DOHH2 (cell line): Measurements from ENCODE around the gene PCDH7.

Source experiments
- H3F3A ChIP-seq: fragments of 200-600 bp; sonication (generic), shearing (Covaris generic); 2 replicates; pipeline ENCODE4 v1.6.0; 2016; ENCODE audit warnings: antibody characterized with exemption, mild to moderate bottlenecking; ENCODE audit not compliant: control insufficient read depth, insufficient read depth
- H3K27ac ChIP-seq: fragments of 200-600 bp; sonication (generic); 2 replicates; pipeline ENCODE4 v1.5.1; 2014; ENCODE audit warnings: low read depth, mild to moderate bottlenecking, low read length, moderate library complexity
- H3K27me3 ChIP-seq: fragments of 200-600 bp; sonication (generic); 2 replicates; pipeline ENCODE4 v1.6.1; 2014; ENCODE audit warnings: mild to moderate bottlenecking, low read length, mixed read lengths; ENCODE audit not compliant: control insufficient read depth
- H3K36me3 ChIP-seq: fragments of 200-600 bp; sonication (generic); 2 replicates; pipeline ENCODE4 v1.6.1; 2014; ENCODE audit warnings: mild to moderate bottlenecking, low read length, moderate library complexity, mixed read lengths; ENCODE audit not compliant: control insufficient read depth
- H3K4me1 ChIP-seq: fragments of 200-600 bp; sonication (generic); 2 replicates; pipeline ENCODE4 v1.6.1; 2014; ENCODE audit warnings: mild to moderate bottlenecking, low read length, mixed read lengths; ENCODE audit not compliant: control insufficient read depth
- H3K4me2 ChIP-seq: fragments of 200-600 bp; sonication (generic); 2 replicates; pipeline ENCODE4 v1.6.0; 2014; ENCODE audit warnings: mild to moderate bottlenecking, low read length, moderate library complexity
- H3K4me3 ChIP-seq: fragments of 200-600 bp; sonication (generic); 2 replicates; pipeline ENCODE4 v1.5.1; 2014; ENCODE audit warnings: mild to moderate bottlenecking, low read length, mixed read lengths
- H3K79me2 ChIP-seq: fragments of 200-600 bp; sonication (generic); 2 replicates; pipeline ENCODE4 v1.6.1; 2014; ENCODE audit warnings: mild to moderate bottlenecking, low read length, mixed read lengths; ENCODE audit not compliant: control insufficient read depth
- H3K9me2 ChIP-seq: fragments of 200-600 bp; sonication (generic); replicated peaks from 2 replicates; pipeline ENCODE4 v1.6.1; 2014; ENCODE audit warnings: mild to moderate bottlenecking, low read length, mixed read lengths; ENCODE audit not compliant: control insufficient read depth
- H3K9me3 ChIP-seq: fragments of 200-600 bp; sonication (generic); 2 replicates; pipeline ENCODE4 v1.6.1; 2014; ENCODE audit warnings: antibody characterized with exemption, low read length, mixed read lengths; ENCODE audit not compliant: control insufficient read depth, insufficient read depth
- H4K20me1 ChIP-seq: fragments of 200-600 bp; sonication (generic); 2 replicates; pipeline ENCODE4 v1.6.0; 2014; ENCODE audit warnings: low read depth, mild to moderate bottlenecking, antibody characterized with exemption, low read length, moderate library complexity; ENCODE audit not compliant: control insufficient read depth, insufficient read depth
- EZH2phosphoT487 ChIP-seq: fragments of 200-600 bp; sonication (generic); IDR thresholded peaks from 2 replicates; pipeline ENCODE4 v1.6.1; 2017; ENCODE audit warnings: borderline replicate concordance, mild to moderate bottlenecking, antibody characterized with exemption, low read length, moderate library complexity, mixed read lengths
- TF ChIP-seq, protein P1 (sequence below): fragments of 200-600 bp; sonication (generic); IDR thresholded peaks from one replicate; pipeline ENCODE4 v1.5.1; 2014; ENCODE audit warnings: antibody characterized with exemption, mild to moderate bottlenecking, low read depth, low read length; ENCODE audit not compliant: poor library complexity, severe bottlenecking

Gene PCDH7

DNA sequence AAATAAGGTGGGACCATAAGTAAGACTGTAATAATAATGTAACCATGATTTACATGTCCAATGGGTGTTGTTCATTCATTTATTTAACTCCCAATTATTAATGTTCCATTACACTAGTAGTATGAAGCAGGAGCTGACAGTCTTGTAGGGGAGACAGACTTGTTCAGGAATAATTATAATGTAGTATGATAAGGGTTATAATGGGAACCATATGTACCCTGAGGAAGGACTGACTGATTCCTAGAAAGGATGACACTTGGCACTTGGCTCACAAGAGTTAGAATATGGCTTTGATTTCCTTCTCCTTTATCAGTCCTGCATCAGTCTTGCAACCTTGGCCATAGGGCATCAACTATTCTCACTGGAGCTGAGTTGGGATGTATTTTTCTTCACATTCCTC lies 24.2 kb downstream of the PCDH7 start:
- Histone ChIP-seq H3K9me3 (no peaks in the 10 kb centered on the region), H3K27me3 (no peaks in the 10 kb centered on the region), H3K36me3 (no peaks in the 10 kb centered on the region), H3K4me2 (no peak overlapping the region), H3K79me2 (no peaks in the 10 kb centered on the region), H3F3A (no peaks in the 10 kb centered on the region), H3K4me1 (0 out of 2 replicates have a peak, but pooled peaks cover 5% of the 10 kb centered on the region), H3K9me2 (no peaks in the 10 kb centered on the region), H3K4me3 (no peak overlapping the region), H3K27ac (no peak overlapping the region), H4K20me1 (no peaks in the 10 kb centered on the region)
- TF ChIP-seq EZH2phosphoT487, result no peak
- TF ChIP-seq, protein P1, sequence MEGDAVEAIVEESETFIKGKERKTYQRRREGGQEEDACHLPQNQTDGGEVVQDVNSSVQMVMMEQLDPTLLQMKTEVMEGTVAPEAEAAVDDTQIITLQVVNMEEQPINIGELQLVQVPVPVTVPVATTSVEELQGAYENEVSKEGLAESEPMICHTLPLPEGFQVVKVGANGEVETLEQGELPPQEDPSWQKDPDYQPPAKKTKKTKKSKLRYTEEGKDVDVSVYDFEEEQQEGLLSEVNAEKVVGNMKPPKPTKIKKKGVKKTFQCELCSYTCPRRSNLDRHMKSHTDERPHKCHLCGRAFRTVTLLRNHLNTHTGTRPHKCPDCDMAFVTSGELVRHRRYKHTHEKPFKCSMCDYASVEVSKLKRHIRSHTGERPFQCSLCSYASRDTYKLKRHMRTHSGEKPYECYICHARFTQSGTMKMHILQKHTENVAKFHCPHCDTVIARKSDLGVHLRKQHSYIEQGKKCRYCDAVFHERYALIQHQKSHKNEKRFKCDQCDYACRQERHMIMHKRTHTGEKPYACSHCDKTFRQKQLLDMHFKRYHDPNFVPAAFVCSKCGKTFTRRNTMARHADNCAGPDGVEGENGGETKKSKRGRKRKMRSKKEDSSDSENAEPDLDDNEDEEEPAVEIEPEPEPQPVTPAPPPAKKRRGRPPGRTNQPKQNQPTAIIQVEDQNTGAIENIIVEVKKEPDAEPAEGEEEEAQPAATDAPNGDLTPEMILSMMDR, result no peak

DNA sequence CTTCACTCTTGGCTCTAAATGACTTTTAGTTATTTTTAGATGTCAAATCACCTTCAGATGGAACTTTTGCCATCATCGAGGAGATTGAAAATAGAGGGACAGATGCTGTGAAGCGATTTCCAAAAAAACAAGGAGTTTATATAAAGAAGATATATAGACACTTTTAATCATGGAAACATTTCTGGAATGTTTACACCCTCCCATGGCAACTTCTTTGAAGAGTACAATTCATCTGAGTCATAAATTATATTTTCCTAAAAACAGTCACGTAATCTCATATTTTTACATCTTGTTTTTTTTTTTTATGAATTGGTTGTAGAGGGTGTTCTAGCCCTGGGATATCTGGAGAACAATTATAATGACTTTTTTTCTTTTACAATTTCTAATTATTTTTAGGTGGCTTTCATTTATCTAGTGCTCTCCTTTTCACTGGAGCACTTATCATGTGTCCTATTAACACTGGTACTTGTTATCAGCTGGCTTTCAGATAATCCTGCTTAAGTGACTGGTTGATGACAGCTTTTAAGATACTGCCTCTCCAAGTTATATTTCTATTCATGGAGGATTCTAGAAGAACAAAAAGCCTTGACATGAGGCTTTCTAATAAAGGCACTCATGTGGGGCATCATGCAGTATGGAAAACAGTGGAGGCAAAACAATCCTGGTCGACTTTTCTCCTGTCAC lies 24.9 kb downstream of the PCDH7 start:
- Histone ChIP-seq H3K27me3 (no peaks in the 10 kb centered on the region), H3K27ac (no peak overlapping the region), H4K20me1 (no peaks in the 10 kb centered on the region), H3K9me3 (no peaks in the 10 kb centered on the region), H3F3A (no peaks in the 10 kb centered on the region), H3K4me1 (0 out of 2 replicates have a peak, but pooled peaks cover 5% of the 10 kb centered on the region), H3K4me2 (no peak overlapping the region), H3K79me2 (no peaks in the 10 kb centered on the region), H3K36me3 (no peaks in the 10 kb centered on the region), H3K9me2 (no peaks in the 10 kb centered on the region), H3K4me3 (no peak overlapping the region)
- TF ChIP-seq, protein P1, result no peak
- TF ChIP-seq EZH2phosphoT487, result no peak

DNA sequence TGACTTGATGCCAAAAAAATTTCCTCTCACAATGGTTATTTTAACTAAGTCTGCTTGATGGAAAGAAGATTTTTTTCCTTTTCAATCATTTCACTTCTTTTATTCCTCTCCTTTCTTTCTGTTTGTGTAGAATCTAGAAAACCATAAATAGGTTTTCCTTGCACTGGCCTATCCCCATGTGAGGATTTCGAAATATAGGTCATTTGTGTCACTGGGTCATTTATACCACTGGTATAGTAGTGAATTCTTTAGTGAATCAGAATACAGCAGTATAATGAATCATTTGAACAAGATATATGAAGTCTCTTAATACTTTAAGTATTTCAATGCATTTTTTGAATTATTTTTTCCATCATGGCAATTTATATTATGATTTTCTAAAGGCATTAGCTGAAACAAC lies 26.6 kb downstream of the PCDH7 start:
- Histone ChIP-seq H3K9me3 (no peaks in the 10 kb centered on the region), H3K4me1 (0 out of 2 replicates have a peak, but pooled peaks cover 1% of the 10 kb centered on the region), H3K27me3 (no peaks in the 10 kb centered on the region), H3K9me2 (no peaks in the 10 kb centered on the region), H3K4me2 (no peak overlapping the region), H3K79me2 (no peaks in the 10 kb centered on the region), H3K36me3 (no peaks in the 10 kb centered on the region), H3K4me3 (no peak overlapping the region), H3F3A (no peaks in the 10 kb centered on the region), H4K20me1 (no peaks in the 10 kb centered on the region), H3K27ac (no peak overlapping the region)
- TF ChIP-seq, protein P1, result no peak
- TF ChIP-seq EZH2phosphoT487, result no peak
